Heart right ventricle (tissue), 16 donors: Measurements from ENCODE around the gene CEP55. TPM values are rescaled to one million over a fixed set of nuclear protein-coding genes. Genes with fewer than 3 reads are reported as not detected.

ENCODE experiments used
- ATAC-seq, 8 donors: fragments of 200-7000 bp; cut with Tn5 transposase; one replicate each; pipeline ENCODE4 v1.9.1; 2020; ENCODE audit warnings: mild to moderate bottlenecking in 8 of 8, moderate library complexity in 8 of 8, moderate number of reproducible peaks in 1 of 8
- DNase-seq, 2 donors: peaks; one replicate each; pipeline ENCODE4 v3.0.0-alpha.2; 2020
- H3K27ac ChIP-seq, 10 donors: fragments of 200-600 bp; sonication (generic) in 2 of 10; one replicate each; pipeline versions ENCODE4 v1.5.0 to v1.8.0; 2020 to 2022; ENCODE audit warnings: mild to moderate bottlenecking in 3 of 10
- H3K27me3 ChIP-seq, 7 donors: fragments of 200-600 bp; one replicate each; pipeline ENCODE4 v1.8.0; 2021 to 2022; ENCODE audit warnings: mild to moderate bottlenecking in 2 of 7
- H3K36me3 ChIP-seq, 9 donors: fragments of 200-600 bp; sonication (generic) in 1 of 9; one replicate each; pipeline versions ENCODE4 v1.5.0 to v1.8.0; 2020 to 2022; ENCODE audit warnings: mild to moderate bottlenecking in 2 of 9
- H3K4me1 ChIP-seq, 9 donors: fragments of 200-600 bp; sonication (generic) in 1 of 9; one replicate each; pipeline versions ENCODE4 v1.5.0 to v1.8.0; 2020 to 2022; ENCODE audit warnings: mild to moderate bottlenecking in 4 of 9
- H3K4me3 ChIP-seq, 10 donors: fragments of 200-600 bp; sonication (generic) in 2 of 10; one replicate each; pipeline versions ENCODE4 v1.5.0 to v1.8.0; 2020 to 2022; ENCODE audit warnings: mild to moderate bottlenecking in 7 of 10, moderate library complexity in 2 of 10
- H3K9me3 ChIP-seq, 11 donors: fragments of 200-600 bp in 10 of 11; sonication (generic) in 2 of 11; one replicate each; pipeline versions ENCODE4 v1.5.0 to v1.8.0; 2013 to 2022; ENCODE audit warnings: mild to moderate bottlenecking in 2 of 11, control low read depth in 1 of 11, moderate library complexity in 1 of 11
- CTCF ChIP-seq, 9 donors: fragments of 200-600 bp; sonication (generic) in 2 of 9; IDR thresholded peaks; one replicate each; pipeline versions ENCODE4 v1.5.0 to v1.8.0; 2021 to 2022; ENCODE audit warnings: antibody characterized with exemption in 9 of 9, mild to moderate bottlenecking in 5 of 9, moderate library complexity in 1 of 9
- WGBS, 2 donors: extraction: QIAGEN DNeasy Blood & Tissue Kit; methylation state at CpG; one replicate each; pipeline ENCODE4 v1.1.7; 2013; ENCODE audit warnings: inconsistent platforms in 1 of 2; 5-methylcytosine and 5-hydroxymethylcytosine counted together
- intact Hi-C, 10 donors: fragments of 100-400 bp; cut with DNase I; formaldehyde crosslinking; loops; one replicate each; pipeline versions ENCODE4 v1.11.1 to v1.14.2; 2022
- polyA plus RNA-seq, 2 donors: library from polyadenylated mRNA; stranded (reverse); fragments of 200-250 nt; gene quantifications; one replicate each; pipeline ENCODE4 v1.2.3, GENCODE V29; 2013
- total RNA-seq, 10 donors: library from RNA; stranded (reverse); fragmentation: NEBNext Ultra II Directional in 3 of 10; extraction: Animal tissue kit (Norgen Biotek cat#: 25700) in 3 of 10; gene quantifications; one replicate each; pipeline versions ENCODE4 v1.2.1 to v1.2.4, GENCODE V29; 2021 to 2023
- donor health status: Arrhythmogenic right ventricular cardiomyopathy.
- donor health status: ischemic (EF 13 %, LVEDD 7.1; RV severe dilation, severe dysfunction).
- donor health status: healthy with polysubstance abuse.
- donor health status: DM: no; HTN: yes; CAD: no.
- donor health status: DM: no; HTN: no; CAD: no.
- donor health status: ischemic (EF 25% LVEDD 6.9; RV normal size, moderate dysfunction).
- donor health status: ischemic (EF 25% LVEDD 5.7; RV mildly dilated, moderate dysfunction).
- donor health status: healthy.
- donor health status: DM: yes; HTN: yes; CAD: no.
- donor health status: Ischemic cardiomyopathy.
- donor health status: ischemic (EF 35%, LVEDD 5.7; RV mildly dilated, moderate dysfunction).
- donor health status: nonischemic (EF 11% LVEDD 7.7; RV severe dilation, severe dysfunction).
- donor health status: DM: yes; HTN: yes; CAD: no.
- donor health status: PGD.
- donor health status: ischemic (EF 29% LVEDD 5.4; RV normal size, mild dysfunction).
- donor health status: nonischemic (EF 23%, LVEDD 6.1; RV moderate dilation, normal function).

CEP55 gene
- total and polyA plus RNA-seq, 12 donors: 0.13 to 4.4 (median 0.22) TPM; not detected in 3

DNA sequence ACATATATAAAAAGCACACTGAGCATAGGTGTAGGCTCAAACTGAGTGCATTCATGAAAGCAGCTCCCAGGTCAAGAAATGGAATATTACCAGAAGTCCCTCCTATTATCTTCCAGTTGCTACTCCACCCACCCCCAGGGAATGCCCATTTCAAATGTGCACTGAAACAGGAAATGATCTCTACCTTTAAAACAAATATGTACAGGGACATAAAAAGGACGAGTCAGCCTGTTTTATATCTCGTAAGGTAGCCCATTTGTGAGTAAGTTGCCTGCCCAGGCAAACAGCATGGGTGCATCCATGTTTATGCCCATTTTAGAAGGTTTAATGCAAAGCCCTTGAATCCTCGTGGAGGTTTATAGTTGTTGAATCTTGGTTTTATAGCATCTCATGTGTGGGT is 80.5 kb downstream of the CEP55 start:
- intact Hi-C loops: no loop called here
- no peaks in the 10 kb centered on the region for H3K36me3 ChIP-seq
- no peak for TF ChIP-seq CTCF (IDR thresholded peaks at IDR 0.05)

DNA sequence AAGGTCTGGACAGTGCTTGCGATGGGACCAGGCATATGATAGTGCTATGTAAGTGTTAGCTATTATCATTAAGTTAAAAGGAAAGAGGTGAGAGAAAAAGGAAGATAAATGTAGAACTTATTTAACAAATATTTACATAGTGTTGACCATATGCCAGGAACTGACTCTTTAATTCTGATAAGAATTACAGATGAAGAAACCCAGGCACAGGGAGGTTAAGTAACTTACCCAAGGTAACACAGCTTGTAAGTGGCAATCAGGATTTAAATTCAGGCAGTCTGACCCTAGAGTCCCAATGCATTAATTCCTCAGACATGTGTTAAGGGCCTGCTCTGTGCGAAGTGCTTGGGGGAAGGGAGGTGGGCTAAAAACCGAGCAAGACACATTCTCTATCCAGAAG is 81.2 kb downstream of the CEP55 start:
- intact Hi-C loops: no loop called here
- Histone ChIP-seq H3K9me3 (peaks cover 0 to 12% (median 0%) of the 10 kb centered on the region in 11 donors), H3K4me1 (peaks cover 0 to 16% (median 0%) of the 10 kb centered on the region in 9 donors), H3K27me3 (peaks cover 0 to 17% (median 0%) of the 10 kb centered on the region in 7 donors), H3K4me3 (no peak overlapping the region), H3K27ac (no peak overlapping the region), H3K36me3 (no peaks in the 10 kb centered on the region)
- no peak for TF ChIP-seq CTCF (IDR thresholded peaks at IDR 0.05)
- WGBS, 2 donors: 86 to 88% methylated on average over 3 of the region's 3 CpGs
- no peak for ATAC-seq
- DNase-seq: no peak

More for the DNA sequence above, 80.5 kb downstream of the CEP55 start:
- Histone ChIP-seq H3K27ac (no peak overlapping the region), H3K9me3 (peaks cover 0 to 12% (median 0%) of the 10 kb centered on the region in 11 donors), H3K4me3 (no peak overlapping the region), H3K4me1 (peaks cover 0 to 19% (median 0%) of the 10 kb centered on the region in 9 donors), H3K27me3 (peaks cover 0 to 21% (median 4%) of the 10 kb centered on the region in 7 donors)
- ATAC-seq (no peak), DNase-seq (no peak)
- WGBS, 2 donors: 61 to 73% methylated on average over 3 of the region's 3 CpGs

Other genes starting within 250 kb of the CEP55 start
- gene MYOF, start 14.3 kb upstream of the CEP55 start, total RNA-seq: 10 to 100 TPM; 21.7 to 54.6 (median 41.6) TPM
- gene MYOF, start 14.3 kb upstream of the CEP55 start, polyA plus RNA-seq: 10 to 100 TPM; 14.5 to 32.4 TPM
- under 1 TPM in 4 of 10 donors, not detected in 6; 0.11 to 0.37 (median 0.22) TPM for gene FFAR4, start 70.1 kb downstream of the CEP55 start, total RNA-seq
- gene FFAR4, start 70.1 kb downstream of the CEP55 start, polyA plus RNA-seq: under 1 TPM; 0.07 to 0.12 TPM
- 10 to 100 TPM in 1 of 10 donors, 1 to 10 TPM in 5, under 1 TPM in 2, not detected in 2; 0.37 to 26.1 (median 3.6) TPM for gene RBP4, start 104.6 kb downstream of the CEP55 start, total RNA-seq
- 10 to 100 TPM in 1 of 2 donors, 1 to 10 TPM in 1; 8.6 to 30.0 TPM for gene RBP4, start 104.6 kb downstream of the CEP55 start, polyA plus RNA-seq
- not detected for gene PDE6C, start 115.9 kb downstream of the CEP55 start, total RNA-seq
- gene PDE6C, start 115.9 kb downstream of the CEP55 start, polyA plus RNA-seq: not detected
- gene FRA10AC1, start 206.0 kb downstream of the CEP55 start, total RNA-seq: 10 to 100 TPM in 7 of 10 donors, 1 to 10 TPM in 3; 7.7 to 24.5 (median 15.5) TPM
- 10 to 100 TPM in 1 of 2 donors, 1 to 10 TPM in 1; 8.2 to 23.7 TPM for gene FRA10AC1, start 206.0 kb downstream of the CEP55 start, polyA plus RNA-seq